ENCODE results near the gene SUN1.
"Not testable (repeated sequence)": the region's sequence is repeated elsewhere in the genome, so short reads cannot be mapped to it uniquely, and the experiment has no call there.

The SUN1 gene

GRCh38 chr7:832167-832967, at the start of gene SUN1:
Gene SUN1 (plus strand): TSS chr7:832476. CDS start chr7:832525, 49 bp downstream.
- peak; percentile 40 to 50 (median 45) for DNase-seq (ENCODE audit: low read depth in 3 of 3, low spot score in 1 of 3)

DNA sequence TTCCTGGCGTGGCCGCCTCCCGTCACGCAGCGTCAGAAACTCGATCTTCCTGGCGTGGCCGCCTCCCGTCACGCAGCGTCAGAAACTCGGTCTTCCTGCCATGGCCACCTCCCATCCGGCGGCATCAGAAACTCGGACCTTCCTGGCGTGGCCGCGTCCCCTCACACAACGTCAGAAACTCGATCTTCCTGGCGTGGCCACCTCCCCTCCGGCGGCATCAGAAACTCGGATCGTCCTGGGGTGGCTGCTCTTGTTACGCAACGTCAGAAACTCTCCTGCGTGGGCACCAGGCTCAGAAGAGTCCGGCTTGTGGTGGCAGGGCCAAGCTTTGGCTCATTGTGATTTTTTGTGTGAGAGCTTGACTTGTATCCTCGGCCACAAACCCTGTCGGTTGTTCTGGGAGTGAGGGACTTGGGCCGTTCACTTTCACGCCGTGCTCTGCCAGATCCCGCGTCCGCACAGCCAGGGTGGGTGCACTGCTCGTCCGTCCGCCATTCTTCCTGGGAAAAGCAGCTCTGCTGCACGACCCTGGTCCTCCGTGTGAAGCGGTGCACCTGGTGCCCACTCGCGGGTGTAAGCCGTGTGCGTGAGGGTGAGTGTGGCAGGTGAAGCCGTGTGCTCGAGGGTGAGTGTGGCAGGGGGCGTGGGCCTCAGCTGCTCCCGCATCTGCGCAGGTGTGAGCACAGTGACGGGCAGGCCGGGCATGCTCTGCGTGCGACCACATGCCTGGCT, 49.4 kb upstream of the SUN1 start:
- no peak for DNase-seq (ENCODE audit: low read depth in 3 of 3, low spot score in 1 of 3)

DNA sequence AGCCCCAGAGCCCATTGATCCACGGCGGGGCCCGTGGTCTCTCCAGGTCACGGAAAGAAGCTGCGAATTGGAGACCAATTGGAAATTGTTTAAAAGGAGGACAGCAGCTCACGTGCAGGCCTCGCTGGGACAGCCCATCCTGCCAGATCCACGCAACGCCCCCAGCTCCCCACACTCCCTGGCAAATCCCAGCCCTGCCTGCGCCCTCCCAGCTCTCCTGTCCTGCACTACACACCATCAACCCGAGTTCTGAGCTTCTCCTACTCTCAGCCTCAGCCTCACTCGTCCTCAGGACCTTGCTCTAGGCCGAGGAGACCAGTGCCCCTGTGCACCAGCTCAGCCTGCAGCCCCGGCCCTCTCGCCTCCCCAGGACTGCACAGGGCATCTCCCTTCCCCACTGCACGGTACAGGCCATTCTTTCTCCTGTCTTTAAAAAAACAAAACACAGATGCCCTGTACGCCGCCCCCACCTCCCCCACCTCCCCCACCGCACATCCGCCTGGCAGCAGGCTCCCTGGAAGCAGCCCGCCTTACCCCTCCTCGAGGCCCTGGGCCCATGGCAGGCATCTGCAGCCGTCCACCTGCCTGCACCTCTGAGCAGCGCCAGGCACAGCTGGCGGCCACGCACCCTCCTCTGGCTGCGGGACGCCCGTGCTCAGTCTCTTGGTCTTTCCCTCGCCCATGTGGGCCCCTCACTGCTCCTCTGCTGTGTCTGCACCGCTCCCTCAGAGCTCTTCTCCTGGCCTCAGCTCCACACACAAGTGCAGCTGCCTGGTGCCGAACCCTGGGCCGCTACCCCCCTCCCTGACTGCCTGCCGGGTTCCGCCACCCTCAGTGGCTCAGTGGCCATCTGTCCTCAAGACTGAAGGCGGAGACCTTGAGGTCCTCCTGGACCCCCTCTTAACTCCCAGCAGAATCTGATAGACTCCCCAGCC, 48.5 kb upstream of the SUN1 start:
- no peak for DNase-seq (ENCODE audit: low read depth in 3 of 3, low spot score in 1 of 3)

- DNase-seq (ENCODE audit: low read depth in 3 of 3, low spot score in 1 of 3): no peak
Measured at GRCh38 chr7:784971-785370, 47.3 kb upstream of the SUN1 start.

DNA sequence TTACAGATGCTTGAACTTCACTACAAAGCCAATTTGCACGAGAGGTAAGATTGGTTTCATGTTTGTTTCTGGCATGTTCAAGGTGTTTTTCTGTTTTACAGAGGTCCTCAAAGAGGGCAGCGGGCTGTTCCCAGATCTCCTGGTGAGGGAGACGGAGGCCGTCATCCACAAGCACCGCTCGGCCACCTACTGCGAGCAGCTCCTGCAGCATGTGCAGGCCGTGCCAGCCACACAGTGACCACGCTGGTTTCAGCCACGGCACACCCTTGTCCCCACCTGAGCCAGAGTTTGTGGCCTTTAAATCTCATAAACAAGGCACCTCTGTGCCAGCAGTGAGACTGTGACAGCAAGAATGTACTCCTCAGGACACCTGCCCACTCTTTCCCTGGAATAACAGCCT, 46.9 kb upstream of the SUN1 start:
- DNase-seq (ENCODE audit: low read depth in 3 of 3, low spot score in 1 of 3): no peak

GRCh38 chr7:786472-787255, 45.6 kb upstream of the SUN1 start:
- peak; percentile 29 to 70 (median 52) for DNase-seq (ENCODE audit: low read depth in 3 of 3, low spot score in 1 of 3)

DNA sequence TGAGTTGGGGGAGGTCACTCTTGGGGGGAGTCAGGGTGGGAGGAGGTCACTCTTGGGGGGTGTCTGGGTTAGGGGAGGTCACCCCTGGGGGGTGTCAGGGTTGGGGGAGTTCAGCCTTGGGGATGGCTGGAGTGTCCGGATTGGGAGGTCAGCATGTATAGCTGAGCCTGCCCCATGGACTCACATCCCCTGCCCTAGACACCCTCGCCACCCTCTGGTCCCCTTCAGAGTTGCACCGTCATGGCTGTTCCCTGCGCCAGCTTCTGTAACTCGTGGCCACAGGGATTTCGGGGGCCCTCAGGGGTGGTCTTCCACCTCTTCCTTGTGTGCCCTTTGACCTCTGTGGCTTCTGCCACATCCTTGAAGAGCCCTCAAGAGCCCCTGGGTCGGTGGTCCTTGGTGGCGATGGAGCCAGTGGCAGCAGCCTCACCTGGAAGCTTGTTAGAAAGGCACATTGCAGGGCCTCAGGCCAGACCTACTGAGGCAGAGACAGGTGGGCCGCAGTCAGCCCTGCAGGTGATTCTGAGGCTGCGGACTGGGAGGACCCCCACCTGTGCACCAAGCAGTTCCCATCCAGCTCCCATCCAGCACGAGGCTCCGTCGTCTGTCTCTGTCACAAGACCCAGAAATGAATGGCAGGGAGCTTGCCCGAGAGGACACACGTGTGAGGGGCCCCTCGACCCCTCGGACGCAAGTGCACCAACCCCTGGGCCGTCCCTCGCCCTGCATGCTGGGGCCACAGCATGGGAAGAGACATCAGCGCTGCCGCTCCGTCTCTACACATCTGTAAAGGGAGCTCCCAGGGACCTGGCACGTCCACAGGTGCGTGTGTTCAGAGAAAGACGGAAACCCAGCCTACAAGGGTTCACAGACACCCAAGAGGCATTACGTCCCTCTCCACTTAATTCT, 44.7 kb upstream of the SUN1 start:
- DNase-seq (ENCODE audit: low read depth in 3 of 3, low spot score in 1 of 3): no peak

- DNase-seq (ENCODE audit: low read depth in 3 of 3, low spot score in 1 of 3): no peak
Measured at GRCh38 chr7:791519-791918, 40.8 kb upstream of the SUN1 start.

DNA sequence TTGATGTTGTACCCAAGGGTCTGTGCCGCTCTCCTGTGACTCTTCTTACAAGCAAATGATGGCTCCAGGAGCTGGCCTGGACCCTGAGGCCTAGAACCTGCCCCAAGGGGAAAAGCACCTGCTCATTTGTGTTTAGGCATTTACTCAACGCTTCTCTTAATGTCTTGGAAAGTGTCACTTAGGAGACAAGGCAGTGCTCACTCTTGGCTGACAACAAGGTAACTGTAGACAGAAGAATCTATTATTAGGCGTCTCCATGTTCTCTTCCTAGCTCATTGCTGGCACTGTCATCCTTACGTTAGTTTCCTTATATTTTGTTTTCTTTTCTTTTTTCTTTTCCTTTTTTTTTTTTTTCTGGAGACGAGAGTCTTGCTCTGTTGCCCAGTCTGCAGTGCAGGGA, 38.1 kb upstream of the SUN1 start:
- DNase-seq (ENCODE audit: low read depth in 3 of 3, low spot score in 1 of 3): no peak

GRCh38 chr7:794671-795329, 37.5 kb upstream of the SUN1 start:
- DNase-seq (ENCODE audit: low read depth in 3 of 3, low spot score in 1 of 3): no peak

GRCh38 chr7:796434-797169, 35.7 kb upstream of the SUN1 start:
- not testable (repeated sequence) for DNase-seq (ENCODE audit: low read depth in 3 of 3, low spot score in 1 of 3)

- DNase-seq (ENCODE audit: low read depth in 3 of 3, low spot score in 1 of 3): no peak
Measured at GRCh38 chr7:798921-799470, 33.3 kb upstream of the SUN1 start.

DNA sequence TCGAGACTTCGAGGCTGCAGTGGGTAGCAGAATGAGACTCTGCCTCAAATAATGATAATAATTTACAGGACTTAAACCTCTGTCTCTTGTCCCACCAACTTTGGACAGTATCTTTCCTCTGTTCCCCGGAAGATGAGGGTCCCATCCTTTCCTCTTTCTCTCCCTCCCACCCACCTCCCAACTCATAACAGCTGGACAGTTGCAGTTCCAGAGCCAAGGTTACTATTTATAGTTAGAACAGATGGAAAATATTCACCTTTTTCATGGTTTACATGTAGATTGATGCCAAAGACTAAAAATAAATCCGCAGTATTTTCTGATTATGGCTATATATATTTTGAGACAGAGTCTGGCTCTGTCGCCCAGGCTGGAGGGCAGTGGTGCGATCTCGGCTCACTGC, 31.6 kb upstream of the SUN1 start:
- DNase-seq (ENCODE audit: low read depth in 3 of 3, low spot score in 1 of 3): no peak

DNA sequence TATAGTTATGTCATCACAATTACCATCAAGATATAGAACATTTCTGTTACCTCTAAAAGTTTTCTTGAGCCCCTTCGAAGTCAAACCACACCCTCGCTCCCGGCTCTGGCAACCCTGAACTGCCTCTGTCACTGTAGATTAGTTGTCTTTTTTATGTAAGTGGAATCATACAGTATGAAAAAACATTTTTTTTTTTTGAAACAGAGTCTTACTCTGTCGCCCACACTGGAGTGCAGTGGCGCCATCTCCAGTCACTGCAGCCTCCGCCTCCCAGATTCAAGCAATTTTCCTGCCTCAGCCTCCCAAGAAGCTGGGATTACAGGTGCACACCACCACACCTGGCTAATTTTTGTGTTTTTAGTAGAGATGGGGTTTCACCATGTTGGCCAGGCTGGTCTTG, 30.9 kb upstream of the SUN1 start:
- not testable (repeated sequence) for DNase-seq (ENCODE audit: low read depth in 3 of 3, low spot score in 1 of 3)

GRCh38 chr7:801940-802381, 30.3 kb upstream of the SUN1 start:
- DNase-seq (ENCODE audit: low read depth in 3 of 3, low spot score in 1 of 3): no peak

DNA sequence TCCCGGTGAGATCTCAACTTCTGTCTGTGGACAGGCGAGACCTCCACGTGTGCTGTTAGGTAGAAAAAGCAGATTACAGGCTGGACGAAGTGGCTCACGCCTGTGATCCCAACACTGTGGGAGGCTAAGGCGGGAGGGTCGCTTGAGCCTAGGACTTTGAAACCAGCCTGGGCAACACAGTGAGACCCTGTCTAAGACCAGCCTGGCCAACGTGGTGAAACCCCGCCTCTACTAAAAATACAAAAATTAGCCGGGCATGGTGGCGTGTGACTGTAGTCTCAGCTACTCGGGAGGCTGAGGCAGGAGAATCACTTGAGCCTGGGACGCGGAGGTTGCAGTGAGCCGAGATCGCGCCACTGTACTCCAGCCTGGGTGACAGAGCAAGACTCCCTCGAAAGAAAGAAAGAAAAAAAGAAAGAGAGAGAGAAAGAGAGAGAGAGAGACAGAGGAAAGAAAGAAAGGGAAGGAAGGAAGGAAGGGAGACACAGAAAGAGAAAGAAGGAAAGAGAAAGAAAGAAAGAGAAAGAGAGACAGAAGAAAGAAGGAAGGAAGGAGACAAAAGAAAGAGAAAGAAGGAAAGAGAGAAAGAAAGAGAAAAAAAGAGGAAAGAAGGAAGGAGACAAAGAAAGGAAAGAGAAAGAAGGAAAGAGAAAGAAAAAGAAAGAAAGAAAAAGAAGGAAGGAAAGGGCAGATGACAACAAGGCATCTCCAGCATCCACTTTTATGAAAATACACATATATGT, 29.6 kb upstream of the SUN1 start:
- DNase-seq (ENCODE audit: low read depth in 3 of 3, low spot score in 1 of 3): no peak

GRCh38 chr7:803243-803635, 29.0 kb upstream of the SUN1 start:
- no peak for DNase-seq (ENCODE audit: low read depth in 3 of 3, low spot score in 1 of 3)

Data from stimulated activated CD4-positive, alpha-beta T cell treated with anti-CD3 and anti-CD28 coated beads, TNF-alpha, amount 100 ng/mL, for 1 hour (primary cell).